OCI-LY3 (cell line): Measurements from ENCODE around the gene DAG1.

Experiments
- H2AFZ ChIP-seq: fragments of 200-600, 300-600 bp; shearing (Covaris generic); 2 replicates; pipeline ENCODE4 v1.6.0; 2014; ENCODE audit warnings: antibody characterized with exemption, low read depth, low read length
- H3K27ac ChIP-seq: fragments of 200-600, 300-600 bp; sonication (generic); 2 replicates; pipeline ENCODE4 v1.5.1; 2014; ENCODE audit warnings: mild to moderate bottlenecking, low read length, moderate library complexity, mixed read lengths
- H3K27me3 ChIP-seq: fragments of 200-600, 300-600 bp; sonication (generic); 2 replicates; pipeline ENCODE4 v1.6.1; 2014; ENCODE audit warnings: low read depth, low read length, mixed read lengths
- H3K36me3 ChIP-seq: fragments of 200-600, 300-600 bp; sonication (generic); replicated peaks from 2 replicates; pipeline ENCODE3; 2014; ENCODE audit warnings: low read depth, low read length, mixed read lengths
- H3K4me1 ChIP-seq: fragments of 300-600, 200-600 bp; sonication (generic); 2 replicates; pipeline ENCODE4 v1.6.1; 2014; ENCODE audit warnings: low read length, mixed read lengths
- H3K4me2 ChIP-seq: fragments of 200-600, 300-600 bp; sonication (generic); 2 replicates; pipeline ENCODE4 v1.6.1; 2014; ENCODE audit warnings: low read length, mixed read lengths
- H3K4me3 ChIP-seq: fragments of 300-600, 200-600 bp; sonication (generic); 2 replicates; pipeline ENCODE4 v1.5.1; 2014; ENCODE audit warnings: antibody characterized with exemption, mild to moderate bottlenecking, low read length, moderate library complexity
- H3K79me2 ChIP-seq: fragments of 300-600, 200-600 bp; shearing (Covaris generic); 2 replicates; pipeline ENCODE4 v1.6.1; 2014; ENCODE audit warnings: mild to moderate bottlenecking, low read length, mixed read lengths
- H3K9ac ChIP-seq: fragments of 300-600, 200-600 bp; shearing (Covaris generic); 2 replicates; pipeline ENCODE4 v1.6.0; 2014; ENCODE audit warnings: mild to moderate bottlenecking, low read length, moderate library complexity
- H3K9me3 ChIP-seq: fragments of 200-600, 300-600 bp; shearing (Covaris generic); 2 replicates; pipeline ENCODE4 v1.6.1; 2014; ENCODE audit warnings: low read length, mixed read lengths; ENCODE audit not compliant: insufficient read depth
- H4K20me1 ChIP-seq: fragments of 200-600, 300-600 bp; sonication (generic); 2 replicates; pipeline ENCODE4 v1.6.1; 2016; ENCODE audit warnings: low read length, mixed read lengths; ENCODE audit not compliant: insufficient read depth
- EZH2phosphoT487 ChIP-seq: fragments of 200-600 bp; shearing (Covaris generic); IDR thresholded peaks from 2 replicates; pipeline ENCODE4 v1.6.1; 2018; ENCODE audit warnings: antibody characterized with exemption, mixed run types, low read depth
- TF ChIP-seq, protein P1 (sequence below): fragments of 200-600, 300-600 bp; sonication (generic); IDR thresholded peaks from 2 replicates; pipeline ENCODE4 v1.5.1; 2014; ENCODE audit warnings: antibody characterized with exemption, low read length, low read depth

Gene DAG1

DNA sequence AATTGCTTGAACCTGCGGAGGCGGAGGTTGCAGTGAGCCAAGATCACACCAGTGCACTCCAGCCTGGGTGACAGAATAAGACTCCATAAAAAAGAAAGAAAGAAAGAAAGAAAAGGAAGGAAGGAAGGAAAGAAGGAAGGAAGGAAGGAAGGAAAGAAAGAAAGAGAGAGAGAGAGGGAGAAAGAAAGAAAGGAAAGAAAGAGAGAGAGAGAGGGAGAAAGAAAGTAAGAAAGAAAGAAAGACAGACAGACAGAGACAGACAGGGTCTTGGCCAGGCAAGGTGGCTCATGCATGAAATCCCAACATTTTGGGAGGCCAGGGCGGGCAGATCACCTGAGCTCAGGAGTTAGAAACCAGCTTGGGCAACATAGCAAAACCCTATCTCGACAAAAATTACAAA lies 16.4 kb upstream of the DAG1 start:
- Histone ChIP-seq H3K36me3 (no peaks in the 10 kb centered on the region), H3K27me3 (no peaks in the 10 kb centered on the region), H3K9me3 (no peaks in the 10 kb centered on the region), H4K20me1 (no peaks in the 10 kb centered on the region), H3K27ac (no peak overlapping the region), H3K4me1 (peaks cover 3% of the 10 kb centered on the region; the same call in 1 of the 2 replicates), H3K9ac (no peak overlapping the region), H2AFZ (no peak overlapping the region), H3K4me2 (no peak overlapping the region), H3K4me3 (no peak overlapping the region), H3K79me2 (no peaks in the 10 kb centered on the region)
- no peak for TF ChIP-seq EZH2phosphoT487
- TF ChIP-seq, protein P1, sequence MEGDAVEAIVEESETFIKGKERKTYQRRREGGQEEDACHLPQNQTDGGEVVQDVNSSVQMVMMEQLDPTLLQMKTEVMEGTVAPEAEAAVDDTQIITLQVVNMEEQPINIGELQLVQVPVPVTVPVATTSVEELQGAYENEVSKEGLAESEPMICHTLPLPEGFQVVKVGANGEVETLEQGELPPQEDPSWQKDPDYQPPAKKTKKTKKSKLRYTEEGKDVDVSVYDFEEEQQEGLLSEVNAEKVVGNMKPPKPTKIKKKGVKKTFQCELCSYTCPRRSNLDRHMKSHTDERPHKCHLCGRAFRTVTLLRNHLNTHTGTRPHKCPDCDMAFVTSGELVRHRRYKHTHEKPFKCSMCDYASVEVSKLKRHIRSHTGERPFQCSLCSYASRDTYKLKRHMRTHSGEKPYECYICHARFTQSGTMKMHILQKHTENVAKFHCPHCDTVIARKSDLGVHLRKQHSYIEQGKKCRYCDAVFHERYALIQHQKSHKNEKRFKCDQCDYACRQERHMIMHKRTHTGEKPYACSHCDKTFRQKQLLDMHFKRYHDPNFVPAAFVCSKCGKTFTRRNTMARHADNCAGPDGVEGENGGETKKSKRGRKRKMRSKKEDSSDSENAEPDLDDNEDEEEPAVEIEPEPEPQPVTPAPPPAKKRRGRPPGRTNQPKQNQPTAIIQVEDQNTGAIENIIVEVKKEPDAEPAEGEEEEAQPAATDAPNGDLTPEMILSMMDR = no peak

DNA sequence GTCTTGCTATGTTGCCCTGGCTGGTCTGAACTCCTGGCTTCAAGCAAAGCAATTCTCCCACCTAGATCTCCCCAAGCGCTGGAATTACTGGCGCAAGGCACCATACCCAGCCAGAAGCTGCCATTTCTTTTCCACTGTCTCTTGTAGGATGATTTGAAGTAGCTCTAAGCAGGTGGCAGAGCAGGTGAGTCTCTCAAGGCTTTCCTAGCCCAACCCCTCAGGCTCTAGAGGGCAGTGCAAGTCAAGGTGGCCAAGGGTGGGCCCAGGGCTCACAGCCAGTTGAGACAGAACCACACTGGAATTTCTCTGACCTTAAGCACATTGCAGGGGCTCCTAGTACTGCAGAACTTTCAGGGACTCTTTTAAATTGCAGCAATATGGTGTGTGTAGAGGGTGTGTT lies 15.6 kb upstream of the DAG1 start:
- Histone ChIP-seq H3K9me3 (no peaks in the 10 kb centered on the region), H3K27me3 (no peaks in the 10 kb centered on the region), H3K4me3 (no peak overlapping the region), H2AFZ (no peak overlapping the region), H3K4me1 (no peaks in the 10 kb centered on the region), H3K36me3 (no peaks in the 10 kb centered on the region), H3K79me2 (no peaks in the 10 kb centered on the region), H3K27ac (no peak overlapping the region), H3K9ac (no peak overlapping the region), H4K20me1 (no peaks in the 10 kb centered on the region), H3K4me2 (no peak overlapping the region)
- TF ChIP-seq EZH2phosphoT487 = no peak
- TF ChIP-seq, protein P1 = peak; percentile 45

DNA sequence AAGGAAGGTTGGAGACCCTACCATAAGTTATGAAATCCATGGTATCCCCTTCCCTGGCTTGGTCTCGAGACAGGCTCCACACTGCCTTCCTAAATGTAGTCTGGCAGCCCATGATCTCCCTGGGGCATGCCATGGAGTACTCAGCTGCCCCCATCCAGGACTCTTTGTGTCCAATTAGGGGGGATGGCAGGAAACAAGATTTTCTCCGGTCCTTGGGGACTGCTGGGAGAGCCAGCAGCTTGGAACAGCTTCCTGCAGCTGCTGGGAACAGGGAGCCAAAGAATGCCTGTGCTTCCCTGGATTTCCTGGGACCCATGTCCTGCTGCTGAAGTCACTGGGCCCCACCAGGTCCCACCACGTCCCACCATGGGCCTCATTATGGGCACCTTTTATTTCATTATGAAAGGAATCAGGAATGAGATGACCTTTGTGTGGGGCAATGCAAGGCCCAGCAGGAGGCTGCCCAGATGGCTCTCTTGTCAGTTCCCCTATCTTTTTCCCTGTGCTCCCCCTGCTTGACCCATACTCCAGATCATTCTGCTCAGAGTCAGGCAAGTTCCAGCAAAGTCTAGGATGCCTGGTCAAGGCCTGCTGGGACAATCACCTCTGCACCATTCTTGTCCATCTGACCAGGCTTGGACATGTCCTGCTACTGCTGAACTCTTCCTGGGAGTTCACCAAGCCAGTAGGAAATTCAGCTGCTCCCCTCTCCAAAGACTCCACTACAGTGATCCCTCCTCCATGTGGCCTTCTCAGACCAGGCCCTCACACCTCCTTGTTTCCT lies 15.0 kb upstream of the DAG1 start:
- Histone ChIP-seq H4K20me1 (no peaks in the 10 kb centered on the region), H3K9ac (no peak overlapping the region), H3K4me3 (no peak overlapping the region), H3K4me1 (no peaks in the 10 kb centered on the region), H3K27me3 (no peaks in the 10 kb centered on the region), H3K9me3 (no peaks in the 10 kb centered on the region), H3K36me3 (no peaks in the 10 kb centered on the region), H3K4me2 (no peak overlapping the region), H2AFZ (no peak overlapping the region), H3K79me2 (no peaks in the 10 kb centered on the region), H3K27ac (no peak overlapping the region)
- TF ChIP-seq, protein P1 = no peak
- TF ChIP-seq EZH2phosphoT487 = no peak

DNA sequence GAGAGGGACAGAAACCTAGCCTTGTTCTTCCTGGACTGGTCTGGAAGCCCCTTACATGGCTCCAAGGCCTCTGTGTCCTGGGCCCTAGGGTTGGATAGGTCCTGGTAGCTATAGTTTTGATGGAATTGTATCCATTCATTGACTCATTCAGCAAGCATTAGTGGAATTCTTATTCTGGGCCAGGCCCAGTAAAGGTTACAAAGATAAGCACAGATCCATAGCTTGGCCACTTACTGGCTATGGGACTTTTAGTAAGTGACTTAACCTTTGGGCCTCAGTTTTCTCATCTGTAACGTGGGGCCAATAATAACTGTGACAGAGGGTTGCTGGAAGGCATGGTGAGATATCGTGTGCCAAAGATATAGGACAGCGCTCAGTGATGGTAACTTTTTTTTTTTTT lies 13.6 kb upstream of the DAG1 start:
- H3K36me3 ChIP-seq = no peaks in the 10 kb centered on the region
- no peak overlapping the region for H2AFZ ChIP-seq
- no peak overlapping the region for H3K4me2 ChIP-seq
- no peaks in the 10 kb centered on the region for H3K27me3 ChIP-seq
- no peaks in the 10 kb centered on the region for H3K79me2 ChIP-seq
- H3K4me1 ChIP-seq = no peaks in the 10 kb centered on the region
- no peak overlapping the region for H3K27ac ChIP-seq
- no peak overlapping the region for H3K9ac ChIP-seq
- TF ChIP-seq, protein P1 = no peak
- TF ChIP-seq EZH2phosphoT487 = no peak
- no peak overlapping the region for H3K4me3 ChIP-seq
- H4K20me1 ChIP-seq = no peaks in the 10 kb centered on the region
- H3K9me3 ChIP-seq = no peaks in the 10 kb centered on the region
